ENCODE data around the gene LAMP2. TPM values are rescaled to one million over a fixed set of nuclear protein-coding genes. Genes with fewer than 3 reads are reported as not detected.

LAMP2 gene
- total RNA-seq, 2 donors from 2014 or later: 33.6 to 67.7 TPM

DNA sequence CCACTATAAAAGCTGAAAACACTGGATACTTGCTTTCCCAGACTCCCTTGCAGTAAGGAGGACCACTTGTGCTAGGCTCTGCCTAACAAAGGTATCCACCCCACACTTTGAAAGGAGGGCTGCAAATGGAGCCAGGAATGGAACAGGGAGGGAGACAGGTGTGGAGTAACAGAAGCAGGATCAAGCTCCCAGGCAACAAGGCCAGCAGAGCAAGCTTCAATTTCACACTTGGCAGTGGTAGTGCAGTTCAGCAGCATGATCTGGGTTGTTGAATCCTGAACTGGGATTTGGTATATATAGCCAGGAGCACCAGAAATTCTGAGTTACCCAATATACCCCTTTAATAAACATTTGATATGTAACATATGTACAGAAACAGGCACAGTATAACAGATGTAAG is 9.8 kb downstream of the LAMP2 start:
- TF ChIP-seq POLR2A (IDR thresholded peaks at IDR 0.05): no peak
- TF ChIP-seq, protein P1, sequence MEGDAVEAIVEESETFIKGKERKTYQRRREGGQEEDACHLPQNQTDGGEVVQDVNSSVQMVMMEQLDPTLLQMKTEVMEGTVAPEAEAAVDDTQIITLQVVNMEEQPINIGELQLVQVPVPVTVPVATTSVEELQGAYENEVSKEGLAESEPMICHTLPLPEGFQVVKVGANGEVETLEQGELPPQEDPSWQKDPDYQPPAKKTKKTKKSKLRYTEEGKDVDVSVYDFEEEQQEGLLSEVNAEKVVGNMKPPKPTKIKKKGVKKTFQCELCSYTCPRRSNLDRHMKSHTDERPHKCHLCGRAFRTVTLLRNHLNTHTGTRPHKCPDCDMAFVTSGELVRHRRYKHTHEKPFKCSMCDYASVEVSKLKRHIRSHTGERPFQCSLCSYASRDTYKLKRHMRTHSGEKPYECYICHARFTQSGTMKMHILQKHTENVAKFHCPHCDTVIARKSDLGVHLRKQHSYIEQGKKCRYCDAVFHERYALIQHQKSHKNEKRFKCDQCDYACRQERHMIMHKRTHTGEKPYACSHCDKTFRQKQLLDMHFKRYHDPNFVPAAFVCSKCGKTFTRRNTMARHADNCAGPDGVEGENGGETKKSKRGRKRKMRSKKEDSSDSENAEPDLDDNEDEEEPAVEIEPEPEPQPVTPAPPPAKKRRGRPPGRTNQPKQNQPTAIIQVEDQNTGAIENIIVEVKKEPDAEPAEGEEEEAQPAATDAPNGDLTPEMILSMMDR (IDR thresholded peaks at IDR 0.05): no peak
- Histone ChIP-seq H3K27me3 (no peaks in the 10 kb centered on the region), H3K4me3 (no peak overlapping the region), H3K9me3 (no peaks in the 10 kb centered on the region), H3K4me1 (no peaks in the 10 kb centered on the region), H3K27ac (no peak overlapping the region), H3K36me3 (replicated peaks in 1 of 2; ENCODE audit: insufficient read depth in 1 of 2, low read depth in 2 of 2) (no peaks in the 10 kb centered on the region)
- intact Hi-C loops (cut with DNase I): no loop called here
- ATAC-seq: no peak
- DNase-seq: no peak

DNA sequence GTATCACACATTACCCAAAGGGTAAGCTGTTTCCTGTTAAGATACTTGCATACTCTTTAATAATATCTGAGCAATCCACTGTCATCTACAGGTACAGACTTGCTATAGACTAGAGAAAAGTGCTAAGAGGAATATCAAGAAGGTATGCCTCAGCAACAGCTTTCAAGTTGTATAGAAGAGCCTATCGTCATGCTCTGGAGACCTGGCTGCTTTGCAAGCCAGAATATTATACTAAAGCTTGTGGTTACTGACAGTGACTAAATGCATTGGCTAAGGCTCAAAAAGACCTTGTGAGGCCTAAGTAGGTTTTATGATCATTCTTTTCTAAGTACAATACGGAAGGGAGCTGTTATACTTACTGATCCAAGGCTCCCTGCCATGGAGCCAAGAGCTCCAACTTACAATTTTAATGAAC is 11.3 kb downstream of the LAMP2 start:
- H3K9me3 ChIP-seq: no peaks in the 10 kb centered on the region
- no peak for DNase-seq
- no peak for ATAC-seq
- intact Hi-C loops (cut with DNase I): no loop called here
- H3K4me3 ChIP-seq: no peak overlapping the region
- no peaks in the 10 kb centered on the region for H3K4me1 ChIP-seq
- no peak for TF ChIP-seq POLR2A (IDR thresholded peaks at IDR 0.05)
- TF ChIP-seq, protein P1 (IDR thresholded peaks at IDR 0.05): no peak
- H3K36me3 ChIP-seq (replicated peaks in 1 of 2; ENCODE audit: insufficient read depth in 1 of 2, low read depth in 2 of 2): no peaks in the 10 kb centered on the region
- no peak overlapping the region for H3K27ac ChIP-seq
- H3K27me3 ChIP-seq: no peaks in the 10 kb centered on the region
- WGBS, 2 donors: 18 to 78% methylated on average over 2 of the region's 2 CpGs

DNA sequence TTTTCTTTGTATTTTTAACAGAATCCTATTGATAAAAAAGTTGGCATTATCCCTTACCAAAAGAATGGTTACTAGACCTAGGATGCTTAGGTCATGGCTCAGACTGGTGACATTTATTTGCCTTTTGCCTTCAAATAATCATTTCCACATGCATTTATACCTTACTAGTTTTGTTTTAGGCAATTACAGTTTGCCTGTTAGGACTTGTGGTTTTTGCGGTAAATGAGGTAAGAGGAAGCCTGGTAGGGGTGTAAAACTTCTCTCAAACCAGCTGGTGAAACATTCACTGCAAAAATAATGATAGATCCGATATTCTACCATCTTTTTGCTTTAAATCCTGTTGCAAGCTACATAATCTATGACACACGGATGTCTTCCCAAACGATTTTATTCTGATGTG is 12.1 kb downstream of the LAMP2 start:
- Histone ChIP-seq H3K27me3 (no peaks in the 10 kb centered on the region), H3K9me3 (no peaks in the 10 kb centered on the region), H3K4me3 (no peak overlapping the region), H3K27ac (no peak overlapping the region), H3K36me3 (replicated peaks in 1 of 2; ENCODE audit: insufficient read depth in 1 of 2, low read depth in 2 of 2) (no peaks in the 10 kb centered on the region), H3K4me1 (no peaks in the 10 kb centered on the region)
- TF ChIP-seq POLR2A (IDR thresholded peaks at IDR 0.05): no peak
- TF ChIP-seq, protein P1 (IDR thresholded peaks at IDR 0.05): no peak
- no peak for ATAC-seq
- no peak for DNase-seq
- WGBS, 2 donors: 36 to 65% methylated on average over 4 of the region's 4 CpGs
- intact Hi-C loops (cut with DNase I): no loop called here

DNA sequence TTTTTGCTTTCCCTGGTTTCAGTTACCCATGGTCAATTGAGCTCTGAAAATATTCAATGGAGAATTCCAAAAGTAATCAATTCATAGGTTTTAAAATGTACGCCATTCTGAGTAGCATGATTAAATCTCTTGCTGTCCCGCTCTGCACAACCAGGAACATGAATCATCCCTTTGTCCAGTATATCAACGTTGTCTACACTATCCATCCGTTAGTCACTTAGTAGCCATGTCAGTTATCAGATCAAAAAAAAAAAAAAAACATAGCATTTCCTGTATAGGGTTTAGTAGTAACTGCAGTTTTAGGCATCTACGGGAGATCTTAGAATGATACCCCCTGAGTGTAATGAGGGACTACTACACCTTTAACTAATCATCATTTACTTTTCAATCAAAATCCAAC is 15.1 kb downstream of the LAMP2 start:
- intact Hi-C loops (cut with DNase I): no loop called here
- DNase-seq (no peak), ATAC-seq (no peak)
- Histone ChIP-seq H3K27me3 (no peaks in the 10 kb centered on the region), H3K9me3 (no peaks in the 10 kb centered on the region), H3K4me3 (no peak overlapping the region), H3K27ac (no peak overlapping the region), H3K36me3 (replicated peaks in 1 of 2; ENCODE audit: insufficient read depth in 1 of 2, low read depth in 2 of 2) (no peaks in the 10 kb centered on the region), H3K4me1 (no peaks in the 10 kb centered on the region)
- WGBS, 2 donors: 79 to 85% methylated on average over 4 to 5 of the region's 5 CpGs
- TF ChIP-seq POLR2A (IDR thresholded peaks at IDR 0.05): no peak
- TF ChIP-seq, protein P1 (IDR thresholded peaks at IDR 0.05): no peak

DNA sequence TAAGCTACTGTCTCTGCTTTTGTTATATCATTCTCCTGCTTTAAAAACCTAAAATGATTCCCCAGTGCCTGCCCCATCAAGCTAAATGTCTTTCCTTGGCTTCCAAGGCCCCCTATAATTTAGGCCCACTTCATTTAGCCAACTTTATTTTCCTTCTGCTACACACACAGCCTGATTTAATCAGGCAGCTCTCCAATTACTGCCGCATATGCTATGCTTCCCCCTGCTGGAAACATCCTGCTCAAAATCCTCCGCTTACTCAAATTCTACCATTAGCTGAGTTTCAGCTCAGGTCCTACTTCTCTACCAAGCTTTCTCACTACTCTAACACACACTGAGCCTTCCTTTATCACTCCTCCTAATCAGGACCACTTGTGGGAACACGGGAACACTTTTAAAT is 17.0 kb downstream of the LAMP2 start:
- no peak overlapping the region for H3K4me3 ChIP-seq
- DNase-seq: no peak
- ATAC-seq: no peak
- no peaks in the 10 kb centered on the region for H3K27me3 ChIP-seq
- 35 to 63% methylated on average over 3 of the region's 3 CpGs for WGBS, 2 donors
- no peaks in the 10 kb centered on the region for H3K36me3 ChIP-seq (replicated peaks in 1 of 2; ENCODE audit: insufficient read depth in 1 of 2, low read depth in 2 of 2)
- no peak overlapping the region for H3K27ac ChIP-seq
- no peaks in the 10 kb centered on the region for H3K9me3 ChIP-seq
- no peaks in the 10 kb centered on the region for H3K4me1 ChIP-seq
- intact Hi-C loops (cut with DNase I): no loop called here
- TF ChIP-seq, protein P1 (IDR thresholded peaks at IDR 0.05): peak in 3 of 7 experiments; percentile 6 to 22 (median 18)
- TF ChIP-seq POLR2A (IDR thresholded peaks at IDR 0.05): no peak

Measured in body of pancreas (tissue), 4 donors.